Colonic mucosa (tissue), 4 donors: Measurements from ENCODE around the gene LINS1. TPM values are rescaled to one million over a fixed set of nuclear protein-coding genes. Genes with fewer than 3 reads are reported as not detected.

Source experiments
- DNase-seq: peaks from one replicate; pipeline ENCODE4 v3.0.0-alpha.2; 2020
- H3K27ac ChIP-seq: fragments of 200-600 bp; one replicate; pipeline ENCODE4 v1.8.0; 2021
- H3K27me3 ChIP-seq: fragments of 200-600 bp; one replicate; pipeline ENCODE4 v1.8.0; 2021
- H3K36me3 ChIP-seq: fragments of 200-600 bp; one replicate; pipeline ENCODE4 v1.8.0; 2021
- H3K4me1 ChIP-seq: fragments of 200-600 bp; one replicate; pipeline ENCODE4 v1.8.0; 2021; ENCODE audit warnings: mild to moderate bottlenecking
- H3K4me3 ChIP-seq: fragments of 200-600 bp; one replicate; pipeline ENCODE4 v1.8.0; 2021
- H3K9ac ChIP-seq, 2 donors: one replicate each; pipeline ENCODE4 v1.7.0; 2013; ENCODE audit warnings: control low read depth in 2 of 2, low read depth in 2 of 2, low read length in 2 of 2
- H3K9me3 ChIP-seq: fragments of 200-600 bp; one replicate; pipeline ENCODE4 v1.8.0; 2021
- intact Hi-C: fragments of 100-400 bp; cut with DNase I; formaldehyde crosslinking; loops from one replicate; pipeline ENCODE4 v1.14.1; 2022
- total RNA-seq, 2 donors: library from RNA; stranded (reverse); fragmentation: NEBNext Ultra II Directional in 1 of 2; extraction: Animal tissue kit (Norgen Biotek cat#: 25700) in 1 of 2; gene quantifications; one replicate each; pipeline ENCODE4 v1.2.1, GENCODE V29; 2021
- TF ChIP-seq, protein P1 (sequence below): fragments of 200-600 bp; IDR thresholded peaks from one replicate; pipeline ENCODE4 v1.8.0; 2022; ENCODE audit warnings: antibody characterized with exemption, mild to moderate bottlenecking
- donor health status: healthy.
- donor health status: DM: no; HTN: no; CAD: no.
- donor health status: DM: no; HTN: no; CAD: no.

The LINS1 gene
- total RNA-seq, 2 donors from 2014 or later, result 12.6 to 14.4 TPM

DNA sequence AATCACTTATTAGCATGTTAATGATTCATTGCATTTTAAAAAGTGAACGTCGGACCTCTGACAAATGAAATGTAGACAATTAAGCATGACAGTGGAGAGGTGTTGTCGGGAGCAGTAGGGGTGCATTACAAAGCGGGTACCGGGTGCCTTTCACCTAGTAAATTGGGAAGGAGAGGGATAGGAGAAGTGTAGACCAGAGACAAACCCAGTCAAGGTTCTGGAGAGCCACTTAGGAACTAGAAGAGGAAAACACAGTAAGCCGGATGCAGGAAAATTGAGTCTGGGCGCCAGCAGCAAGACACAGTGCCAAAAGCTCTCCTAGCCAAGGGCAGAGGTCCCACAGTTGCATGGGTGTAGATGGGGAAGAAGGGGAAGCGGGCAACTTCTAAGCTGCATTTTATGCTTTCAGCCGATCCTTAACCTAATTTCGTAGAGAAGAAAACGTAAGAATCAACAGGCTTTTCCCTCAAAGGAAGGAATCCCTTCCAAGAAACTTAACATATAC, 70.1 kb downstream of the LINS1 start:
- TF ChIP-seq, protein P1, sequence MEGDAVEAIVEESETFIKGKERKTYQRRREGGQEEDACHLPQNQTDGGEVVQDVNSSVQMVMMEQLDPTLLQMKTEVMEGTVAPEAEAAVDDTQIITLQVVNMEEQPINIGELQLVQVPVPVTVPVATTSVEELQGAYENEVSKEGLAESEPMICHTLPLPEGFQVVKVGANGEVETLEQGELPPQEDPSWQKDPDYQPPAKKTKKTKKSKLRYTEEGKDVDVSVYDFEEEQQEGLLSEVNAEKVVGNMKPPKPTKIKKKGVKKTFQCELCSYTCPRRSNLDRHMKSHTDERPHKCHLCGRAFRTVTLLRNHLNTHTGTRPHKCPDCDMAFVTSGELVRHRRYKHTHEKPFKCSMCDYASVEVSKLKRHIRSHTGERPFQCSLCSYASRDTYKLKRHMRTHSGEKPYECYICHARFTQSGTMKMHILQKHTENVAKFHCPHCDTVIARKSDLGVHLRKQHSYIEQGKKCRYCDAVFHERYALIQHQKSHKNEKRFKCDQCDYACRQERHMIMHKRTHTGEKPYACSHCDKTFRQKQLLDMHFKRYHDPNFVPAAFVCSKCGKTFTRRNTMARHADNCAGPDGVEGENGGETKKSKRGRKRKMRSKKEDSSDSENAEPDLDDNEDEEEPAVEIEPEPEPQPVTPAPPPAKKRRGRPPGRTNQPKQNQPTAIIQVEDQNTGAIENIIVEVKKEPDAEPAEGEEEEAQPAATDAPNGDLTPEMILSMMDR, result no peak
- Histone ChIP-seq H3K27ac (no peak overlapping the region), H3K36me3 (no peaks in the 10 kb centered on the region), H3K9me3 (no peaks in the 10 kb centered on the region), H3K4me1 (no peaks in the 10 kb centered on the region), H3K9ac (no peak overlapping the region), H3K4me3 (no peak overlapping the region), H3K27me3 (no peaks in the 10 kb centered on the region)
- DNase-seq, result no peak
- intact Hi-C loops, result no loop called here

DNA sequence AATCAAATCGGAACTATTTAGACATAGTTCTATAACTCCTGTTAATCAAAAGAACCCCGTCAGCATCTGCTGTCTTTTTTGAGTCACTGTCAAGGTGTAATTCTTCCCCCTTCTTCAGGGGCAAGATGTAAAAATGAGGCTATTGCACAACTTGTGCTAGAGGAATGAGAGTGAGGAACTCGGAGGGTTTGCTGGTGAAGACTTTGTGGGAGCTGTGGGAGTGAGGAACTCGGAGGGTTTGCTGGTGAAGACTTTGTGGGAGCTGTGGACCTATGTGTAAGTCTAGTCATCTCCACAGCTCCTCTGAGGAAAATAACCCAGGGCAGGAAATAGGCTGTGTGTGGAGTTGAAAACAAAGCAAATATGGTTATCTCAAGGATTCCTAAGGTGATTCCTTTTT, 70.8 kb downstream of the LINS1 start:
- Histone ChIP-seq H3K4me1 (no peaks in the 10 kb centered on the region), H3K36me3 (no peaks in the 10 kb centered on the region), H3K9ac (no peak overlapping the region), H3K27ac (no peak overlapping the region), H3K9me3 (no peaks in the 10 kb centered on the region), H3K27me3 (no peaks in the 10 kb centered on the region), H3K4me3 (no peak overlapping the region)
- no peak for DNase-seq
- TF ChIP-seq, protein P1, result no peak
- intact Hi-C loops, result no loop called here

DNA sequence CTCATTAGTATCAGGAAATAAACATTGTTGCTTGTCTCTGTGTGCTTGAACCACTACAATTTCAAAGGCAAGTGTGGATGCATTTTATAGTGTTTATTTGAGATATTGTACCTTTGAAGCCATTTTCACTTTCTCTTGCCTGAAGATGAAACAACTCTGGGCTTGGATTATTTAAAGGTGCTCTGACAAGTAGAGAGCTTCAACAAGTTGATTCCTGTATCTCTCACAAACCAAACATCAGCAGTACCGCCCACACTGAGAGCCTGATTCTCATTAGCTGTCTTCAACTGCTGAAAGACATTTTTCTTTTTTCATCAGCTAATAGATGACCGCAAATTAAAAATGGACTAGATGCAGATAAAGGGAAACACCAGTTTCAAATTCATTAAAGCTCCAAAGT, 72.4 kb downstream of the LINS1 start:
- Histone ChIP-seq H3K9ac (no peak overlapping the region), H3K4me1 (no peaks in the 10 kb centered on the region), H3K27me3 (no peaks in the 10 kb centered on the region), H3K27ac (no peak overlapping the region), H3K36me3 (no peaks in the 10 kb centered on the region), H3K9me3 (no peaks in the 10 kb centered on the region), H3K4me3 (no peak overlapping the region)
- DNase-seq, result no peak
- TF ChIP-seq, protein P1, result no peak
- intact Hi-C loops, result no loop called here

DNA sequence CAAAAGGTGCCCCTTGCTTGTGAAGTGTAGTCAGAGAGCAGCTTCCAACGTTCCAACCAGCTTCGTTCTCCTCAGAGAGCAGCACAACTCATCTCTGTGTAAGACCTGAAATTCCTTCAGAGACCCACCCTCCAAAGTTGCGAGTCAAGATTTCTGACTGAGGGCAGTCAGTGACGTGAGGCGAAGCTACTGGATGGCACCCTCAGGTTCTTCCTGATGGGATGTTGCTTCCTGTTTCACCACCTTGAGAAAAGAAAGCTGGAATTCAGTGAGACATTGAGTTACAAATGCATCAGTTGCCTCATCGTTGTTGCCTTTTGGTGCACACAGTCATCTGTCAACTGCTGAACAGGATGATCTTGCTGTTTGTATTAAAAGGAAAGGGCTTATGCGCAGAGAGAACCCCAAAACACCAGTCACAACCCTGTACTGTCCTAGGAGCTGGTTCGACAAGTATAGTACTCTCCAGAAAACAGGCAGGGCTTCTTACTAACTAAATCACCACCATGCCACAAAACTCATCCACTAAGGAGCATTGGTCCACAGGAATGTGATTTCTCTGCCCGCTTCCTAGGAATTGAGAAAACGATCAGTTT, 73.1 kb downstream of the LINS1 start, which contains the start of gene CERS3:
Gene CERS3 (minus strand): TSS at position 118 of the 596 bp plus-strand sequence. CDS start 27,101 bp downstream, outside the sequence.
- H3K4me3 ChIP-seq, result no peak within 1 kb of the TSS
- intact Hi-C loops, result no loop called here
- no peak within 1 kb of the TSS for H3K27ac ChIP-seq
- no peaks in the 10 kb centered on the region for H3K4me1 ChIP-seq
- no peak within 1 kb of the TSS for H3K9ac ChIP-seq
- TF ChIP-seq, protein P1, result no peak
- DNase-seq, result no peak
- H3K36me3 ChIP-seq, result no peaks in the 10 kb centered on the region
- H3K9me3 ChIP-seq, result no peaks in the 10 kb centered on the region
- H3K27me3 ChIP-seq, result no peaks in the 10 kb centered on the region

DNA sequence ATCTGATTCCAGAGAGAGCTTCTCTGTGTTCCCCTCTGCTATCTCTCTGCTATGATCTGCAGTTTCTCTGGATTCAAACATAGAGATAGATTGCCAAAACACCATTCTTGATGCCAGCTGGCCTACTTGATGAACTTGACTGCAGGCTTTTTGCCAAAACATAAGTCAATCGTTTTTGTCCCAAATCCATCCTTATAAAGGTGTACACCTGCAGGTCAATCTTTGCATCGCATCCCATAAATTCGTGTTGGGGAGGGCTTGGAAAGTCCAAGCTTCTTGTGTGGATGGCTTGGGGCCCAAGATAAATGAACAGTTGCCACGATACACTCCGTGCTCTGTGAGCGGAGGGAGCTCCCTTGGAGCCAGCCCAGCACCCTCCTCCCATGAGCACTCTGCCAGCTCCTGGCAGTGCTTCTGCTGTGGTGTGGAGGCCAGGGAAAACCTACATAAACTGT, 75.9 kb downstream of the LINS1 start:
- no peaks in the 10 kb centered on the region for H3K4me1 ChIP-seq
- TF ChIP-seq, protein P1, result no peak
- intact Hi-C loops, result no loop called here
- H3K4me3 ChIP-seq, result no peak overlapping the region
- H3K27ac ChIP-seq, result no peak overlapping the region
- H3K9me3 ChIP-seq, result no peaks in the 10 kb centered on the region
- H3K36me3 ChIP-seq, result no peaks in the 10 kb centered on the region
- DNase-seq, result peak; percentile 35
- H3K27me3 ChIP-seq, result no peaks in the 10 kb centered on the region
- no peak overlapping the region for H3K9ac ChIP-seq
